Activated CD4-positive, alpha-beta T cell treated with anti-CD3 and anti-CD28 coated beads, Interleukin-2, Interleukin-6, amounts not matched to agents 100 ng/mL and 50 ng/mL, durations not matched to agents 16 hours and 8 hours (primary cell): ENCODE results near the gene ZNF277.
A peak's percentile ranks its signal among the peaks of the same experiment; 100 is the strongest.

Experiments
- DNase-seq: peaks from one replicate; pipeline ENCODE4 v3.0.0-alpha.2; 2020

Gene ZNF277

GRCh38 chr7:112206238-112206990 lies at the start of gene ZNF277, which contains the start of gene DOCK4:
ZNF277 (plus strand) TSS chr7:112206695; CDS start chr7:112206717, 22 bp downstream.
DOCK4 (minus strand) TSS chr7:112206399; CDS start chr7:112206138, 261 bp downstream.
- DNase-seq, result peak; percentile 99

GRCh38 chr7:112157072-112157471 lies 49.4 kb upstream of the ZNF277 start:
- peak; percentile 5 for DNase-seq

GRCh38 chr7:112159351-112159750 lies 47.1 kb upstream of the ZNF277 start:
- no peak for DNase-seq

GRCh38 chr7:112160130-112160770 lies 46.2 kb upstream of the ZNF277 start:
- no peak for DNase-seq

GRCh38 chr7:112160771-112161150 lies 45.7 kb upstream of the ZNF277 start:
- no peak for DNase-seq

GRCh38 chr7:112161253-112162141 lies 45.0 kb upstream of the ZNF277 start:
- DNase-seq, result no peak

GRCh38 chr7:112162142-112162766 lies 44.2 kb upstream of the ZNF277 start:
- DNase-seq, result no peak

- DNase-seq, result no peak
Observed at GRCh38 chr7:112162784-112163506, 43.5 kb upstream of the ZNF277 start.

GRCh38 chr7:112167147-112167546 lies 39.3 kb upstream of the ZNF277 start:
- DNase-seq, result no peak

GRCh38 chr7:112168915-112169314 lies 37.6 kb upstream of the ZNF277 start:
- DNase-seq, result no peak

- no peak for DNase-seq
Observed at GRCh38 chr7:112171673-112172072, 34.8 kb upstream of the ZNF277 start.

- no peak for DNase-seq
Observed at GRCh38 chr7:112172870-112173567, 33.5 kb upstream of the ZNF277 start.

GRCh38 chr7:112173568-112173905 lies 33.0 kb upstream of the ZNF277 start:
- DNase-seq, result no peak

- DNase-seq, result no peak
Observed at GRCh38 chr7:112174192-112174591, 32.3 kb upstream of the ZNF277 start.

GRCh38 chr7:112176241-112176640 lies 30.3 kb upstream of the ZNF277 start:
- no peak for DNase-seq

- no peak for DNase-seq
Observed at GRCh38 chr7:112176693-112177415, 29.6 kb upstream of the ZNF277 start.

GRCh38 chr7:112180223-112180622 lies 26.3 kb upstream of the ZNF277 start:
- DNase-seq, result no peak

- no peak for DNase-seq
Observed at GRCh38 chr7:112182749-112183148, 23.7 kb upstream of the ZNF277 start.

- no peak for DNase-seq
Observed at GRCh38 chr7:112183266-112183665, 23.2 kb upstream of the ZNF277 start.

GRCh38 chr7:112184455-112184854 lies 22.0 kb upstream of the ZNF277 start:
- DNase-seq, result no peak
